HepG2 (cell line): ENCODE results near the gene EIF4E1B. TPM values are rescaled to one million over a fixed set of nuclear protein-coding genes. Genes with fewer than 3 reads are reported as not detected.
"Not testable (repeated sequence)": the region's sequence is repeated elsewhere in the genome, so short reads cannot be mapped to it uniquely, and the experiment has no call there.

Experiments
- ATAC-seq: fragments of 200-7000 bp; cut with Tn5 transposase; 3 replicates; pipeline ENCODE4 v1.9.1; 2020; ENCODE audit warnings: mild to moderate bottlenecking, moderate library complexity
- BruUV-seq: library from RNA; stranded (reverse); fragments of 400-500 nt; replicated peaks from 2 replicates; lab custom pipeline; 2021; lab: Mats Ljungman, UMichigan
- CTCF ChIA-PET: fragments of 300-600 bp; formaldehyde crosslinking; extraction: SDS; loops from one replicate; lab custom pipeline; 2021; ENCODE audit warnings: low total read pairs, inconsistent platforms, low intra/inter-chr PET ratio; lab: Yijun Ruan, JAX
- POLR2A ChIA-PET: fragments of 350-600 bp; sonication (Branson Sonifier 250); formaldehyde crosslinking; loops from one replicate; lab custom pipeline; 2020; ENCODE audit warnings: antibody characterized with exemption, inconsistent platforms; lab: Yijun Ruan, JAX
- DNase-seq: peaks from one replicate; pipeline ENCODE4 v3.0.0-alpha.2; 2015; ENCODE audit warnings: low spot score
- FAIRE-seq: peaks from 3 replicates; lab custom pipeline; 2011; peaks lifted over from hg19 to GRCh38; lab: Jason Lieb, UNC
- H2AFZ ChIP-seq: one replicate; pipeline ENCODE4 v1.6.1; 2011; ENCODE audit warnings: low read length, inconsistent platforms
- H3K27ac ChIP-seq: fragments of 300-600 bp; 3 replicates; pipeline ENCODE4 v1.8.0; 2011; ENCODE audit warnings: mixed run types, mild to moderate bottlenecking, mixed read lengths, low read length, inconsistent platforms; ENCODE audit not compliant: insufficient read depth; ENCODE audit errors: extremely low read length
- H3K27me3 ChIP-seq, 2 experiments: fragments of 200-600 bp in 1 of 2; 2 replicates in 1 of 2; 3 replicates in 1 of 2; pipeline versions ENCODE4 v1.6.0 to v1.8.0; 2011; ENCODE audit warnings: low read length in 2 of 2, mild to moderate bottlenecking in 2 of 2, moderate library complexity in 2 of 2, inconsistent platforms in 1 of 2; ENCODE audit not compliant: insufficient read depth in 2 of 2, control insufficient read depth in 1 of 2
- H3K36me3 ChIP-seq, 2 experiments: fragments of 200-600 bp in 1 of 2; replicated peaks in 1 of 2; 2 replicates in 1 of 2; 3 replicates in 1 of 2; pipeline versions ENCODE4 v1.5.1 to v1.8.0; 2011; ENCODE audit warnings: low read length in 2 of 2, inconsistent platforms in 1 of 2; ENCODE audit not compliant: insufficient read depth in 2 of 2, control insufficient read depth in 1 of 2
- H3K4me1 ChIP-seq: 2 replicates; pipeline ENCODE4 v1.5.1; 2012; ENCODE audit warnings: low read length, inconsistent platforms; ENCODE audit not compliant: insufficient read depth
- H3K4me2 ChIP-seq: 2 replicates; pipeline ENCODE4 v1.6.0; 2011; ENCODE audit warnings: low read depth, low read length, inconsistent platforms
- H3K4me3 ChIP-seq, 3 experiments: fragments of 200-600 bp in 1 of 3; sonication (generic), shearing (Covaris generic) in 1 of 3; replicated peaks in 1 of 3; 2 replicates each; pipeline ENCODE4 v1.5.1; 2011 to 2016; ENCODE audit warnings: low read length in 3 of 3, inconsistent platforms in 2 of 3, low read depth in 2 of 3, mild to moderate bottlenecking in 2 of 3, control low read depth in 1 of 3, mixed read lengths in 1 of 3; ENCODE audit not compliant: insufficient read depth in 1 of 3
- H3K79me2 ChIP-seq: one replicate; pipeline ENCODE4 v1.6.1; 2011; ENCODE audit warnings: low read length, inconsistent platforms; ENCODE audit not compliant: insufficient read depth
- H3K9ac ChIP-seq: 2 replicates; pipeline ENCODE4 v1.6.0; 2011; ENCODE audit warnings: mild to moderate bottlenecking, low read depth, low read length, inconsistent platforms; ENCODE audit not compliant: insufficient read depth
- H3K9me3 ChIP-seq: 2 replicates; pipeline ENCODE4 v1.5.1; 2012; ENCODE audit warnings: mild to moderate bottlenecking, low read length
- H4K20me1 ChIP-seq: 2 replicates; pipeline ENCODE4 v1.6.0; 2011; ENCODE audit warnings: inconsistent platforms, mild to moderate bottlenecking, low read length, moderate library complexity; ENCODE audit not compliant: insufficient read depth
- CTCF ChIP-seq: sonication (generic); formaldehyde crosslinking; IDR thresholded peaks from 2 replicates; pipeline ENCODE4 v1.5.0; 2020; ENCODE audit warnings: mild to moderate bottlenecking, missing genetic modification reagents, moderate library complexity
- PLRG1 ChIP-seq: fragments of 450-650 bp; conservative IDR thresholded peaks from 2 replicates; pipeline ENCODE4 v1.6.1; 2016
- STAG1 ChIP-seq: sonication (generic); formaldehyde crosslinking; IDR thresholded peaks from 2 replicates; pipeline ENCODE4 v1.4.0; 2020; ENCODE audit warnings: missing genetic modification reagents
- WGBS: methylation state at CpG from one replicate; pipeline ENCODE4 v1.1.6; 2017; ENCODE audit warnings: low lambda C conversion rate; 5-methylcytosine and 5-hydroxymethylcytosine counted together
- in situ Hi-C: cut with HindIII; loops from 2 replicates; pipeline ENCODE4 v1.10.0; 2017; ENCODE audit warnings: low pct_unique_long_range_greater_than_20kb; ENCODE audit not compliant: extremely low pct_ligation_motif_present
- intact Hi-C: fragments of 100-400 bp; cut with micrococcal nuclease; formaldehyde crosslinking; loops from one replicate; pipeline ENCODE4 v1.10.0; 2022; ENCODE audit not compliant: unreplicated experiment
- polyA plus RNA-seq, 8 experiments: library from polyadenylated mRNA; depleted of rRNA in 3 of 8; stranded (reverse) in 7 of 8; unstranded in 1 of 8; fragments of >200 nt; fragmentation: Illumina TruSeq in 4 of 8; extraction: Trizol in 4 of 8; gene quantifications; 2 replicates each; pipeline versions ENCODE4 v1.2.1 to v1.2.3, GENCODE V29; 2011 to 2016; ENCODE audit warnings: low read depth in 4 of 8, missing spikeins in 1 of 8, mixed read lengths in 1 of 8; ENCODE audit not compliant: insufficient read depth in 1 of 8
- total RNA-seq, 5 experiments: library from RNA; depleted of rRNA; stranded (reverse); fragments of >200 nt; fragmentation: Illumina TruSeq; extraction: Trizol; gene quantifications; 2 replicates each; pipeline ENCODE4 v1.2.3, GENCODE V29; 2016; ENCODE audit warnings: low read depth in 1 of 5

EIF4E1B gene
- total and polyA plus RNA-seq, 2 of the 13 experiments (the other 11 are each of a cell fraction or from before 2014, with no cell fraction given) = not detected

- no peaks in the 10 kb centered on the region for H3K4me1 ChIP-seq
- TF ChIP-seq CTCF (CRISPR knock-in tag) (peak; percentile 40), PLRG1 (no peak), STAG1 (peak; percentile 43)
- TF ChIP-seq, all 625 proteins: peak for 2
- Histone ChIP-seq H3K36me3 (peaks cover 0 to 5% of the 10 kb centered on the region in 2 experiments; a peak in 1 of 5 replicates), H3K79me2 (no peaks in the 10 kb centered on the region), H3K4me3 (no peak overlapping the region), H2AFZ (no peak overlapping the region), H4K20me1 (0 out of 2 replicates have a peak, but pooled peaks cover 4% of the 10 kb centered on the region), H3K27me3 (no peaks in the 10 kb centered on the region; a peak in 1 of 5 replicates), H3K4me2 (no peak overlapping the region), H3K27ac (no peak overlapping the region), H3K9me3 (no peaks in the 10 kb centered on the region), H3K9ac (no peak overlapping the region)
- intact Hi-C loops (no loop called here), in situ Hi-C loops (loop anchor here (25.0 kb wide), 1 partner anchor 860 kb away; no protein-coding TSS in a partner anchor)
- FAIRE-seq = no peak
- ChIA-PET CTCF (no interaction called here), POLR2A (no interaction called here)
- WGBS = 92% methylated on average over 37 of the region's 47 CpGs
- no peak for DNase-seq
- ATAC-seq = no peak
- no TSS peak for BruUV-seq
Measured at GRCh38 chr5:176597417-176598389, 32.8 kb upstream of the EIF4E1B start.

- H3K79me2 ChIP-seq, H3K4me3 ChIP-seq, CTCF ChIA-PET, POLR2A ChIA-PET, DNase-seq, H3K27ac ChIP-seq, FAIRE-seq, H3K4me2 ChIP-seq, H4K20me1 ChIP-seq, H2AFZ ChIP-seq, H3K36me3 ChIP-seq, H3K9ac ChIP-seq, ATAC-seq, intact Hi-C loops, BruUV-seq, H3K9me3 ChIP-seq, H3K27me3 ChIP-seq: not testable (repeated sequence)
- WGBS = 92% methylated on average over 16 of the region's 19 CpGs
- H3K4me1 ChIP-seq = peaks cover 11% of the 10 kb centered on the region
- in situ Hi-C loops = loop anchor here (25.0 kb wide), 1 partner anchor 863 kb away; no protein-coding TSS in a partner anchor
Measured at GRCh38 chr5:176599749-176600430, 30.6 kb upstream of the EIF4E1B start.
